HG02885 (cell line): ENCODE data around the gene NUP93.

Source experiments
- ATAC-seq: cut with Tn5 transposase; IDR thresholded peaks from one replicate; pipeline ENCODE4 v1.9.1; 2021; ENCODE audit warnings: mild to moderate bottlenecking; ENCODE audit not compliant: unreplicated experiment, poor library complexity

The NUP93 gene

DNA sequence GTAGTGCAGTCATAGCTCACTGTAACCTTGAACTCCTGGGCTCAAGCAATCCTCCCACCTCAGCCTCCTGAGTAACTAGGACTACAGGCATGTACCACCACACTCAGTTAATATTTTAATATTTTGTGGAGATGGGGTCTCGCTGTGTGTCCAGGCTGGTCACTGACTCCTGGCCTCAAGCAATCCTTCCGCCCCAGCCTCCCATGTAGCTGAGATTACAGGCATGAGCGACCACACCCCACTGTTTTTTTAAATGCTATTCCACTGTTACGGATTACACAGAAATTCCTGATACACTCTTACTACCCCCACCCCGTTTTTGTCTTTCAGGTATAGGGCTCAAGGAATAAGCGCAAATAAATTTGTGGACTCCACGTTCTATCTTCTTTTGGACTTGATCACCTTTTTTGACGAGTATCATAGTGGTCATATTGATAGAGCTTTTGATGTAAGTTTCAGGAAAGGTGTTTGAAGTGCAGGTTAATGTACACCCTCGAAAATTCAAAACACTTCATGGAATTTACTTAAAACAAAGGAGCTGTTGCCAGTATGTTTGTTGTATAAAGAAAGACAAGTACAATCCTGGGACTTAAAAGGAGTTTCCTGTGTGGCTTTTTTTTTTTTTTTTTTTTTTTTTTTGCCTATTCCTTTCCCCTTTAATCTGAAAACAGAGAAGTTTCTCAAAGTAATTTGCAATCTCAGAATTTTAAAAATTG, 108.9 kb downstream of the NUP93 start:
- ATAC-seq, result no peak

DNA sequence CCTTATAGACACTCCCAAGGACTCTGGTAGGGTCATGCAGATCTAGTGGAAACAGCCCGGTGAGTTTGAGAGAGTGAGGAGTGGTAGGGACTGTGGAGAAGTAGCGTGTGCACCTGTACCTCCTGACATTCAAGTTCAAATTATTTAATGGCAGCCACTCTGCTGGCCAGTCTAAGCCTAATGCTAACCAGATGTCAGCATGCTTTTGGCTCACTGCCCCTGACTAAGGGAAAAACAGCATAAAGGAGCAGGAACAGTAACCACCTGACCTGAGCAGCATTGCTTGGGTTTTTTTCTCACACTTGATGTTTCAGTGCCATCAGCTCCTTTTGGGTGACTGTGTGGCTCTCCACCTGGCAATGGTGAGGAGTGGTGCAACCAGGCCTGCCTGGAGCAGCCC, 111.3 kb downstream of the NUP93 start:
- ATAC-seq, result no peak

DNA sequence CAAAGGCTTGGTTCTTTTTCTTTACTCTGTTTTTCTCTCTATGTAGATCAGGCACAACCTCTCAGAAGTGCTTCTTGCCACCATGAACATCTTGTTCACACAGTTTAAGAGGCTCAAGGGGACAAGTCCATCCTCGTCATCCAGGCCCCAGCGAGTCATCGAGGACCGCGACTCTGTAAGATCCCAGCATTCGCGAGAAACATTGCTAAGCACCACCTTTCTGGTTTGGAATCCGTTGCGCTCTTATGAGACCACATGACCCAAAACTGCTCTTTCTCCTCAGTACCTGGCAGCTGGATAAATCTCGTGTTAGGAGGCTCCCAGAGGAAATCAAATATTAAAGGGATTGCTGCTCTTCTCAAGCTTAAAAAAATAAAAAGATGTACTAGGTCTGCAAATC, 111.7 kb downstream of the NUP93 start:
- no peak for ATAC-seq

DNA sequence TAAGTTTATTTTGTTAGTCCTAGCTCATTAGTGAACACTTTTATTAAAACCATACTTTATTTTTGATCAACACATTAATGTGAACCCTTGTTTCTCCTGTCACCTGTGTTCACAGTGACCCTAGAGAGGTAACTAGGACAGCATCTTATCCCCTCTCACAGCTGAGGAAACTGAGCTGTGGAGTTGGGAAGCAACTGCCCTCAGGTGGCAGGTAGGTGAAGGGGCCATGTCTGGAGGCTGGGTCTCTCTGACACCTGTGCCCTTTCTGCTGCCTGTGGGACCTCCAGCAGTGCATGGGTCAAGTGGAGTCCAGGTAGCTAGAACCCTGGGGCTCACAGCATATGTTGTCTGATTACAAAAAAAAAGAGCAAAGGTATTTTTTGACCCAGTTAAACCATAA, 112.2 kb downstream of the NUP93 start:
- no peak for ATAC-seq

DNA sequence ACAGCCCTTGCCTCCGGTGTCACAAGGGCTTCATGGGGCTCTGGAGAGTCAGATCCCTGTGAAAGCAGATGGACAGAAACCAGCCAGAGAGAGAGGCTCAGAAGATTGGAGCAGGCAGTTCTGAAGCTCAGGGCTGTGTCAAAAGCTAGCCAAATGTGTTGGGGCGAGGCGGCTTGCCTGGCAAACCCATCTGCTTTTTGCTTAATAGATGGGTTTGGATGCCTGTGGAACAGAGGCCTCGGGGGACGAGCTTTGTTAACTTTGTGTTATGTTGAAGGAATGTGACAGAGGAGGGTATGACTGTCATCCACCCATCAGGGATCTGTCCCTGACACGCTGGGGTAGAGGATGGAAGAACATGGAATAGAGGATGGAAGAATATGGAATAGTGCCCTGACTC, 114.1 kb downstream of the NUP93 start:
- no peak for ATAC-seq

DNA sequence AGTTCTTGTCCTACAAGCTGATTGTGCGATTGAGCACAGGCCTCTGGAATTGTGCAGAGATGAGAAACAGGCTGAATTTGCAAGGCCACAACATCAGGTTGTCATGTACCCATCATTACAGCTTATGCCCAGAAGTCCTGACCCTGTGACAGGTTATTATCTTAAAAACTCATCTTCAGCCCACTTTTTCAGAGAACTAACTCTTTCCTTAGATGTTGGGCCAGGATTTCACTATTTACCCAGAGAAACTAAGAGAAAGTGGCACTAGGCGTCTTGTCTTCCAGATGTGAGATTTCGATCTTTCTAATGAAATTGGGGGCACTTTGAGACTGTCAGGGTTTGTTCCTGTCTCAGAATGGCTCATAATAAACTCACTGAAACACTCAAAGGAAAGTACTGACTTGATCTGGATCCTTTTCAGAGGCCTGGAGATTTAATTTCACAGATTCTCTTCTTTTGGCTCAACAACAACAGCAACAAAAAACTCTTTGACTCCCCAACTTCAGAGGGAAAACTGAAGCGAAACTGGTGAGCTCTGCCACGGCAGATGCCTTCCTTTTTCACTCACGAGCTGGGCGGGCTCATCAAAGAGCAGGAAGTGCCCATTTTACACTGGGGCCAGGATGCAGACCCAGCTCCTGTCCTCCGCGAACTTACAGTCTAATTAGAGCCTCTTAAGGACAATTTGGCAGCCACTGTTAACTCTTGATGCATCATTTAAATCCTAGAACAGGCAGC, 117.4 kb downstream of the NUP93 start:
- no peak for ATAC-seq

DNA sequence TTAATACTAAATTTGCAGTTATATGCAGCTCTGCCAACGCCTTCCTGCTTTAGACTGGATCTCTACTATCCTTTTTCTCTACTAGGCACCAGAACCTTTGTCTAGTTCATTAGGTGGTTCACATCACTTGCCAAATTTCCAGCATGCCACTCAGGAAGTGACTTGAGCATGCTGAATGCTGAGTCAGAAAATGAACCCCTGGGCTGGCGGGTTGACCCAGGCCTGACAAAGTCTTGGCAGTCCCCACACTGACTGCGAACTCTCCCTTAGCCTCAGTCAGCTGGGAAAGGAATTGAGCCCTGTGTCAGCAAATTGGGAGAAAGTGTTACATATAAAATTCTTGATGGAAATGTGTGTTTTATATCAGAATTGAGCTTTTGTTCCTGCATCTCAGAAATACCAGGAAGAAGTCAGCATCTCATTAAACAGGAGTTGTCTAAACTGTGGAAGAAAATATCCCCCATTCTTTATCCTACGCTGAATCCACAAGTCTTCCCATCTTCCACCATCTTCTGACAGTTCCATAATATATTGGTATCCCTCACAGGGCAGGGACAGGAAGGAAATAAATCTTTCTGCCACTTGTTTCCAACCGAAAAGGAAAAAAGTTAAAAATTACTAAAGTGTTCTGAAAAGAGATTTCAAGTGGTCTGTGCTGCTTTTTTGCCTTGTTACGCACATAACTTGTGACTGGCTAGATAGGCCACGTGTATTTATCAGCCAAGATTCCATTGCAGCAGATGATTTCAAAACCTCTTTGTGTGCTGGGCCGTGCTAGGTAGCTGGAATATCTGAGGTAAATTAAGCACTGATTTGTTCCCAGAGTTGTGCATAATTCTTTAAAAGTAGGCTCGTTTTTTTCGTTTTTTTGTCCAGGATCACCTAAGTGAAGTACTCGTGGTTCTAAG, 118.4 kb downstream of the NUP93 start:
- no peak for ATAC-seq

DNA sequence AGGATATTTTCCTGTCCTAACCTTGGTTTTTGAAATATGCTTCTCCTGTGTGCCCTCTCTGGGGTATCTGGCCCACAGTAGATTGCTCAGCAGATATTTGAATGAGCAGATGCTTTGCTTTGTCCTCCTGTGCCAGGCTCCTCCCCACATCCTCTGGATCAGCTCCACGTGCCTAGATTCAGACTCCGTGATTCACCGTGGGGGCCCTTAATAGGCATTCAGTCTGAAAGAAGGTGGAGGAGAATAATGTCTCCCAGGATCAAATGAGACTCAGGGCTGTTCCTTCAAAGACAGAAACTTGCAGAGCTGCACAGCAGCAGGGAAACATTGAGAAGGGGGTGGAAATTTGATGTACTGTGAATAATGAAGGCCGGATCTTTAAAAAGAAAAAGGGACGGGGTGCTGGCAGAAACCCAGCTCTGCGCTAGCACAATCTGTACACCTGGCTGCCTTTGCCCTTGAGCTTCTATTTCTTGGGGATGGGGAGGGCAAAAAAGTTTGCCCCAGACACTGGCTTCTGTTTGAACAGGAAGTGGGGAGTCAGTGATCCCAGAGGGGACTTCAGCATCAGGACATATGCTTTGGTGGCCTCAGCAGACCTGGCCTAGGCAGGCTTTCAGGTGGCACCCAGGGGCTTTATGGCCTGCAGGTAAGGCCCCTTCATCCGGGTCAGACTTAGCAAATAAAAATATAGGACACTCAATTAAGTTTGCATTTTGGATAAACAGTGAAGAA, 119.2 kb downstream of the NUP93 start:
- ATAC-seq, result no peak

DNA sequence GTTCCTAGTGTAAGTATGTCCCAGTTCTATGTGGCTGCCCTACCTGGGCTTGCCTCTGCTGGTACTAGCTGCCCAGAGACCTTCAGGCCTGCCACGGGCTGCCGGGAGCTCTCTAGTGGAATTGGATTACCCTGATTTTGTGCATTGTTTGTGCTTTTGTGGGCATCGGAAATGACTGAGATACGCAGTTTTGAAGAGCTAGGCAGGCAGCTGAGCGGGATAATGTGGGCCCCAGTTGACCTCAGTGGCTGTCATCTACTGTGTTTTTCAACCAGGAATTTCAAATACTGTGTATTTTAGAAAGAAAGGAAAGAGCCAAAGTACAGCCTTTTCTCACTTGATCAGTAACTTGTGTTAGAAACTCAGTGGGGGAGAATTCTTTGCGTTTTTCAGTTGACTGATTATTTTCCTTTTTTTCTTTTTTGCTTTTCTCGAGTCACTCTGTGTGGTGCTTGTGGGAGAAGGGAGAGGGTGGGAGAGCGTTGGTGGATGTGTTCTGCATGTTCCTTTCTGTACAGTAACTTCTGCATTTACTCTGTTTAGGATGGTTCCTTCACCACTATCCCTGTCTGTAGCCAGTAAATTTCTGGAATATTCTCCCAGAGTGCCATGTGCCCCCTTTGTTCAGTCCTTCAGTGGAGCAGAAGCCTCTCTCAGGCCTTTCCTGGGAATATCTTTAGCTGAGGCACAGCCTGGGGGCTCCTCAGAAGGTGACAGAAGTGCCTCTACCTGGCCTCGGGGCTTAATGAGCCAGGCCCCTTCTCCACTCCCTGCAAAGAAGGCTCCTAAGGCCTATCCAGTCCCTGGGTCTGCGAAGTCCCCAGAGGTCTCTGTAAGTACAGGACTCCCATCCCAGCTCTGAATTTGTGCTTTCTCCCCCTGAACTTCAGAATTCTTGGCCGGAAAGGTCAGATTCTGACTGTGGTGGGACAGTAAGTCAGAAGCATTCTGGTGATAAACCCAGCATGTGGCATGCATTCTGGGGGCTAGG, 120.1 kb downstream of the NUP93 start:
- ATAC-seq, result no peak

DNA sequence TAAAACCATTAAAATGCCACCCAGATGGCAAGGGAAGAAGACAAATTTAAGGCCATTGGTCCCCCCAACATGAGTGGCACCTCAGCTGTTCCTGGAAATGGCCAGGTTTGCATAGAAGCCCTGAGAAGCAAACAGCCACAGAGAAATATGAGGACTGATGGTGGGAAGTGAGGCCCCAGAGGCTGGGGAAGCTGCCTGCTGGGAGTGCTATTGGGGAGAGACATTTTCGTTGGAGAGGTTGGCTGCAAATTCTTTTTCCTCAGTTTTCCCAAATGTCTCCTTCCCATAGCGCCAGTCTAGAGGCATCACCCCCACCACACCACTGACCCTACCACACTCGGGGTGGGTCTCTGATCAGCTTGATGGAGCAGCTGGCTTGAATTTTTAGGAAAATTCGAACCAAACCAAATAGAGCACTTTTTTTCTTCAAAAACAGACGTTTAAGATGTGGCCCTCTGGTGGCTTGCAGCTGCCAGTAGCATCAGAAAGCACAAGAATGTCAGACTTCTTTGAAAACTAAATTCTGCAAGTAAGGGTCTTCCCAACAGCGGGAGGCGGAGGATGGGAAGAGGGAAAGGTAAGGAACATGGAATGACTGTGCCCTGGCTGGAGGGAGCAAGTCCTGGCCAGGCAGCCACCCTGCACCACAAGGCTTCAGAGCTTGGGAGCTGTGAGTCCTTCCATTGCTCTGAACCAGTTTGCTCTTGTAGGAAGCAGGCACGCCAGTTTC, 121.9 kb downstream of the NUP93 start:
- ATAC-seq, result no peak

DNA sequence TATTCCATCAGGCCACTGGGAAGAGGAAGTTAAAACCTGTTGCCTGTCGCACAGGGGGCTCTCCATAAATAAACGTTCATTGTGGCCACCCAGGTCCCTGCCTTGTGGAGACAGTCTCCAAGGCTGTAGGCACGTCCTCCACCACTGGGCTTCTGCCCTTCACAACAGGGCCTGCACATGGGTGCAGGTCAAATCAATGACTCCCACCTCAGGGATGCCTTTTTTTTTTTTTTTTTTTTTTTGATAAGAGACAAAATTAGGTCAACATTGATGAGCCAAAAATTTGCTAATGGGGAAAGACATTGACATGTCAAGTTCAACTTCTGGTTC, 122.4 kb downstream of the NUP93 start:
- ATAC-seq, result no peak

DNA sequence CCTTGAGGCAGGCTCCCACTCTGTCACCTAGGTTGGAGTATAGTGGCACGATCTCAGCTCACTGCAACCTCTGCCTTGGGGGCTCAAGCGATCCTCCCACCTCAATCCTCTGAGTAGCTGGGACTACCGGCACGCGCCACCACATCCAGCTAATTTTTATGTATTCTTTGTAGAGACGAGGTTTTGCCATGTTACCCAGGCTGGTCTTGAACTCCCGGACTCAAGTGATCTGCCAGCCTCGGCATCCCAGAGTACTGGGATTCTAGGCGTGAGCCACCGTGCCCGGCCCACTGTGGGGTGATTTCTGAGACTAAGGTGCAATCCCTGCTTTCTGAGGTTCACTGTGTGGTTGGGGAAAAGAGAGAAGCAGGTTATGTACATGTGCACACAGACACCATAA, 123.0 kb downstream of the NUP93 start:
- no peak for ATAC-seq

DNA sequence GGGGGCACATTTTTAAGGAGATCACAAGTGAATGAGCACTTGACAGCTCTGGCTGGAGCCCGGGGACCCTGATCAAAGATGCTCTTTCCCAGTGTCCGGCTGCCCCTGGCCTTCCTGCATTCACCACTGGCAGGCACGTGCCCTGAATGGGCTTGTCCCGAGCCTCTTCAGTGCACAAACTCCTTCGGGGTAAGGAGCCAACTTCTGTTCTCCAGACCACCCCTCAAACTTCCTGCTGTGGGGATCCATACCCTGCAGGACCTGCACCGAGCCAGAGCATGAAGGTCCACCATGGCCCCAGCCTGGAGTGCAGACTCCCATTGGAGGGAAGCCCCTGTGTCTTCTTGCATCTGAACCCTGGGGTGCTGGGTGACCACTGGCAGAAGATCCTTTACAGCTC, 125.3 kb downstream of the NUP93 start:
- ATAC-seq, result no peak

DNA sequence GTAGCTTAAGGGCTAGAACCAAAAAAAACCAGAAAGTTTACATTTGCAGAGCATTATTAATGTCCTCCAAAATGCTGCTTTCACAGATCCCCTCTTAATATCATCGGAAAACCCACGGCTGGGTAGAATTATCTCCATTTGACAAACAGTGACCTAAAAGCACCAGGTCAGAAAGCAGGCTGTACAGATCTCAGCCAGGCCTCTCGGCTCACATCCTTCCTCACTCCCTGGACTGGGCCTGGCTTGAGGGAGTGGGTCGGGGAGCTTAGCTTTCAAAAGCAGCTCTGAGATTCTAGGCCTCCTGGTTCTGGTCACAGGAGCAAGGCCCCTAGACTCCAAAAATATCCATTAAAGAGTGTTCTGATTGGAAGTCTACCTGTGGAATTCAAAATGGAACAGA, 126.0 kb downstream of the NUP93 start:
- ATAC-seq, result no peak

DNA sequence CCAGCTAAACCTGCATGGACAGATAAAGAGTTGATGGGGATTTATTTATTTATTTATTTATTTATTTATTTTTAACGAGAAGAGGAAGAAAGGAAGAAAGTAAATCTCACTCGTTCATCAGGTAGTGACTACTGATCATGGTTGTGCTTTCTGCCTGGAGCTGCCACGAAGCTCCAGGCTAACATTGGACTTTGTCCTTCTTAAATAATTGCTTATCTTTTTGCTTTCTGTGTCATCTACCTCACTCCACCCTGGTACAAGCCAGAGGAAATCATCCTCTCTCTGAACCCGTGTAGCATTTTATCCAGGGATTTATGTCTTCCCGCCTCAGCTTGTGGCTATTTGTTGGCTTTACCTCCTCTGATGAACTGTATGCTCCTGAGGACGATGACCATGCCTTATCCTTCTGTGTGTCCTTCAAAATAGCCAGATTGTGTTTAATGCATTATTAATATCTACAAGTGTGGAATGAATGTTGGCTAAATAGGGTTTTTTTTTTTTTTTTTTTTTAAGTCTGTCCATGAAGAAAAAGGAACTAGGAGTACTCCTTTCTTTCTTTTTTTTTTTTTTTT, 127.0 kb downstream of the NUP93 start:
- ATAC-seq, result no peak

DNA sequence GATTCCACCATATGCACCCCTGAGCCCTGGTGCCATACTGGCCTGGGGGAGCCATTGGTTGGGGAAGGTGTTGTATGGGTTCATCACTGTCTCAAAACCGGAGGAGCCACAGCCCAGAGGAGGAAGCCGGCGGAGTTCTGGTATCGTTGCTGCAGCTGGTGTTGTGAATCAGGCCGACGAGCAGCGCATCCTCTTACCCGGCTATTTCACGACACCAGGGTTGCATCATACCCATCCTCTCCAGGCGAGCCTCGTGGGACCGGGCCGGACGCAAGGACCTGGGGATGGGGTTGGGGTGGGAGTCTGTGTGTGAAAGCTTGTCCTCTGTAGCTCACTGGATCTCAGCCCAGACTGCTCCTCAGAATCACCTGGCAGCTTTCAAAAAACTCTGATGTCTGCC, 128.4 kb downstream of the NUP93 start:
- ATAC-seq, result no peak

DNA sequence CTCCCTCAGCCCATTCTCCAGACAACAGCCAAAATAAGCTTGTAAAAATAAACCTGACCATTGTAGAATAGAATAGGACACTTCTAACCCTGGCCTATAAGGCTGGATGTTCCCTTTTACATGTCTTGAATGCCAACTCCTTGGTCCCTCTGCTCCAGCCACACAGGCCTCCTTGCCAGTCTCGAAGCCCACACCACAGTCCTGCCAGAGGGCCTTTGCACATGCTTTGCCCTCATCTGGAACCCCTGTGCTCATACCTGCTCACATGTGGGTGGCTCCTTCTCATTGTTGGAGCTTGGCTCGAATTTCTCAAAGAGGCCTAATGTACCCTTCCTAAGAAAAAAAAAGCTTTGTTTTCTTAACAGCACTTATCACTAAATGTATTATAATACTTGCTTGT, 129.7 kb downstream of the NUP93 start:
- no peak for ATAC-seq

DNA sequence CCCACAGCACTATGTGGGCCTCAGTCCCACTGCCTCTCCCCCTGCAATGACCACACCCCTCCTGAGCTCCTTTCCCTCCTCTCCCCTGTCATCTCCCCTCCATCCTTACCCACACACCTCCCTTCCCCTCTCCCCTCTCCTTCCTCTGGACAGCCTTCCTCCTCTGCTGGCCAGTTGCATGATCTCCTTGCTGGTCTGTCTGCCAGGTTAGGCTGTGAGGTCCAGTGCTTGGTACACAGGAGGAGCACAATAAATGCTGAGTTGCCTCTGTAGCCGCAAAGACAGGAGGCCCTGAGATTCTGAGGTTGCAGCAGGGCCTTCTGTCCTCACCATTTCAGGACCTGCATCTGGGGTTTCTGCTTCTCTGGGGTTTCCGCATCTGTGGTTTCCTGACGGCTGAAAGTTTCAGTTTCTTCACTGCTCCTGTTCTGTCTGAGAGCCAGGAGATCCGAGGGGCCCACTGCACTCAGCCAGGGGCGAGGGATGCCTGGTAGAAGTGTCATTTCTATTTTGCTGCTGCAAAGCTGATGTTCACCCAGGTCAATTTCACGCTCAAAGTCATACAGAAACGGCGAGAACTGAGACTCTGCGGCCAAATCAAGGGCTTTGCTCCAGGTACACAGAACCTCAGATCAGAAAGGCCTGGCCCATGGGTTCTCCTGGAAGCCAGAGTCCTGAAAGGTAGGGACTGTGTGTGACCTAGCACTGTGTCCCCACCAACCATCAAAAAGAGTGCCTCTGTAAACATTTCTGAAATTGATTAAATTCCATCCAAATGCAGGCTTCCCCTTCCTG, 130.5 kb downstream of the NUP93 start:
- ATAC-seq, result peak; percentile 71
